Fibroblast of skin of left quadriceps (primary cell): Measurements from ENCODE around the gene BTBD18.

Experiments
- DNase-seq, 2 experiments: peaks; one replicate each; pipeline ENCODE4 v3.0.0-alpha.2; 2013; ENCODE audit warnings: low read depth in 2 of 2

The BTBD18 gene, protein sequence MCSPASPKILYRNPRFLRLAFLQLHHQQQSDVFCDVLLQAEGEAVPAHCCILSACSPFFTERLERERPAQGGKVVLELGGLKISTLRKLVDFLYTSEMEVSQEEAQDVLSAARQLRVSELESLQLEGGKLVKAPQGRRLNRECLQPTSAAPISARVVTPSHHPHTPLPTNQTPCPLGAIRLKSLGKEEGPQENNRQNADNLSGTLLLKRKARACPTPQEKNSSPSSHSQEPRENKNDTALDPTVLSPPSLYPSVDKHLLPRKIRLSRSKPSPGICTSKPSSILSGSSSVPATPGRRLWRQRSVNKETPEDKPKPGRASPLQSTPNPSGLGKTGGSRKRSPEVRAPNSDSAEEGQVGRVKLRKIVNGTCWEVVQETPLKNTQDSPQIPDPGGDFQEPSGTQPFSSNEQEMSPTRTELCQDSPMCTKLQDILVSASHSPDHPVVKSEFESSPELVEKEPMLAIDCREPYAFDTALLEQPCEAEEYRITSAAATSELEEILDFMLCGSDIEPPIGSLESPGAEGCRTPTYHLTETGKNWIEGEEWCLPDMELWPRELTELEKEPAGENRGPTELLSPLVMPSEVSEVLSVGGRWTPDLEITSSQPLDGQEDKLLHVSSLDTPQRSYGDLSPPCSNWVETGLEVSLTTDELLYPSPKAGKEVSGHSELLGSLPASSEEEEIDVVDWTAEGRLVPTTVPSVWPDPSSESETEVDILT

DNA sequence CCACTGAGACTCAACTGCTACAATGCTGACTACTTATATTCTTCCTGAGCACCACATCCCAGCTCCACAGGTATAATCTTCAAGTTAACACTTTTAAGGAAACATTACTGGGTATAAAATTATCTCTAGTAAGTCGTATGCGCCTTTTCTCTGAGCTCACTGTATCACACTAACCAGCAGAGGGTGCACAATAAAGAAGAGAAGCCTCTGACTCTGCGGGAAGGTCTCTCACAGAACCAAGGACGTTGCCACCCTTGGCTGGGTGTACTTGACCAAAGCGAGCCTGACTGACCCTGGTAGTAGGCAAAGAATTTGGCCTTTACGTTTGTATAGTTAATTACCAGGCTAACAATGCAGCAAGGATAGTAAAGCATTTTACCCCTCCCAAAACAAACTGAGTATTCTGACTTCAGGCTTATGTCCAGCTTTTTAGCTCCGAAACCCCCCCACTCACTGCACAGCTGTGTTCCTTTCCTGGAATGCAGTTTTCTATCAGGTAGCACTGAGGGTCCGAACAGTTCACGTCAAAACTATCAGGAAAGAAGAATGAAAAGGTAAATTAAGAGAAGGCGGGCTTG, at the start of gene BTBD18:
TSS of gene BTBD18 (minus strand) at position 144 of the 578 bp plus-strand sequence. CDS start 631 bp downstream, outside the sequence.
- no peak for DNase-seq

DNA sequence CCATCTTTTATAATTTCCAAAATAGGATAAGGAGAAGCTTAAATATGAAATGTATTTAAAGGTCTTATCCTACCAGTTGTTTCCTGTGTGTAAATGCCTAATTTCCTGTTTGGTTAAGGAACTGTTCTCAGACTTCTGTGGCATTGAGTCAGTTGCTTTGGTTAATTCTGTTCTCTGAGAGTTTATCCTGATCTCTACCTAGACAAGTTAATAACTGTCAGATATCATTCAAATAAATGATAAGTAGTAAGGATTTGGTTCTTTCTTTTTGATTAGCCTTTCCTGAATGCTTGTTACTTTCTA, 49.5 kb upstream of the BTBD18 start:
- DNase-seq = no peak

DNA sequence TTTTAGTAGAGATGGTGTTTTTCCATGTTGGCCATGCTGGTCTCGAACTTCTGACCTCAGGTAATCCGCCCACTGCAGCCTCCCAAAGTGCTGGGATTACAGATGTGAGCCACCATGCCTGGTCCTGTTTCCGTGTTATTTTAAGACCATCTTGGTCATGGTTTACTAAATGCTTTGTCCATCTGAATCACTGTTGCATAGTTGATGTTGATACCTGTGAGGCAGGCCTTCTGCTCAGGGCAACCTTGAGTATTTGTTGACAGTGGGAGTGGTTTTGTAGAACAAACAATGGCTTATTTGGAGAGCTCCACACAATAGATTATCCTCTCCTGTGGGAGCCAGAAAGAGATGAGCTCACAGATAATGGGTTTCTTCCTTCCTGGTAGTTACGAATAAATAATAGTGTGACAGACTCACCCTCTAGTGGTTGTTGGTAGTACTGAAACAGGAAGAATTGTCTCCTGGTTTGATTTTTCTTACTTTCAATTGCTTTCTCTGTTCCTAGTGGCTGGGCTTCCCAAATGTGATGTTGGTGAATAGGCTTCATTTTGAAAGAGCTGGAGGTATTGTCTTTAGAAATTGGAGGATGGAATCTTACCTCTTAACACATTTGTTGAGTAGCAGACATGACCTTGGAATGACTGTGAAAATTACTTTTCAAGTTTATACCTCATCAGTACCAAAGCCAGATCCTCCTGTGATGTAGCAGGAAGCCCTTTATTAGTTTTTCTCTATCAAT, 49.0 kb upstream of the BTBD18 start:
- peak; percentile 37 to 49 for DNase-seq

DNA sequence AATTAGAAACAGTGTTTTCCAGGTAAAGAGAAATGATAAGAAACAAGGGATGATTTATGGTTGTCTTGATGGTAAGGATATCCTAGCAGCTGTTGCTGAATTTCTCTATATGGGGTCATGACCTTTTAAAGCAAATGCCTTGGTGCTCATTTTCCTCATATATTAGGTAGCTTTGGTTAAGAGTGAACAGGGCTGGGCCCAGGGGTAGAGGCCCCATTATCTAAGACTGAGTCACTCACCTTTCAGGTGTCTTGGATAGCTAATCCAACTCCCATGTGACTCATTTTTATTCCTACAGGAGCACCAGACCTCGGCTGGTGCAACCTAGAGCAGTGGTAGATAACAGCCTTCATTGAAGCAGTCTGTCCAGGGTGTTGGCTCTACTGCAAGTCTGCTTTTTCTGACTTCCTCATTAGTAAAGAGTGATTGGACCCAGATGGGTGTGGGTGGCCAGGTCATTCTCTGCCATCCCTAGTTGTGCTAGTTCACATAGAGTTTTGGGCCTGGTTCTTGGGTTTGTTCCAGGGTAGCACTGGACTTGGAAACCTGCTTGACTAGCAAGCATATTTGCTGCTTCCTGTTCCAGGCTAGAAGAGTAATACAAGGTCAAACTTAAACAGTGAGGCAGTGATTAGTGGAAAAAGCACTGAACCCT, 47.4 kb upstream of the BTBD18 start:
- no peak for DNase-seq

DNA sequence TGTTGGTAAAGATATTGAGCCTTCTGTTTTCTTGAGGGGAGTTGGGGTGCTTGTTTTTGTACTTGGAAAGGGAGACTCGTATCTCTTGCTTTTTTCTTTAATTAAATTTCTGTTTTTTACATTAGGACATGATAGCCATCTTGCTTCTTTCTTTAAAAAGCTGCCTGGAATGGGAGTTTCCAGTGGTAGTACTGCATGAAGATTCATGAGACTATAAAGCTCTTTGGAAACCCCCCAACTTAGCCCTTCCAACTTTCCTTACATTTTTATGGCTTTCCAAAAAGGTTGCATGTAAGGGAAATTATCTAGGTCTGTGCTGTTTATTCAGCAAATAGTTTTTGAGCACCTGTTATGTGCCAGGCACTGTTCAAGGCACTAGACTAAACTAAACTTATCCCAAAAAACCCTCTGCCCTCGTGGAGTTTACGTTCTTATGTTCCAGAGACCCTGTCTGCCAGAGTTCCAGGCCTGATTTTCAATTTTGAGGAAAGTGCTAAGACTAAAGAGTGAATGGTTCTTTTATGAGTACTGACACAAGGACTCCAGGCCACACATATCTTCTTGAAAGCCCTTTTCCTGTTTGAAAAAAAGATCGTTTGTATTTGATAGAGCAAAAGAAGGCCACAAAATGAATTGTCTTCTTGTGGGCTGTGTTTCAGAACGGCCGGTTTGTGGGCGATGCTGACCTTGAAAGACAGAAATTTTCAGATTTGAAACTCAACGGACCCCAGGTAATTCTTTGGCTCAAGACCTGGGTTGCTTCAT, 41.9 kb upstream of the BTBD18 start:
- DNase-seq = no peak

DNA sequence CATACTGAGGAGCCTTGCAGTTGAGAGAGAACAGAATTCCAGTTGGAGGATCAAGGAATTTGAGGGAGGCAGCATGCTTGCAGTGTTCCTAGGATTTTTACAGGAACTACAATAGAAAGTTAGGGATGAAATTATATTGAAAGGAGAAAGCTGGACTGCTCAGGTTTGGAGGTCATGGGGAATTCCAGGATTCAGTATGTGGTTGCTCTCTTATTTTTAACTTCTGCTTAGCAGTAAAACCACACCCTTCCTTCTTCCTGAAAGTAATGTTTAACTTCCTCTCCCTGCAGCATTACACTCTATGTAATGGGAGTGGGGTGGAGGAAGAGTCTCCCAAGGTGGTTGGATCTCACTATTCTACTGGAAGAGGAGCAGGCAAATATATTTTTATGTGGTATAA, 41.3 kb upstream of the BTBD18 start:
- DNase-seq = no peak

DNA sequence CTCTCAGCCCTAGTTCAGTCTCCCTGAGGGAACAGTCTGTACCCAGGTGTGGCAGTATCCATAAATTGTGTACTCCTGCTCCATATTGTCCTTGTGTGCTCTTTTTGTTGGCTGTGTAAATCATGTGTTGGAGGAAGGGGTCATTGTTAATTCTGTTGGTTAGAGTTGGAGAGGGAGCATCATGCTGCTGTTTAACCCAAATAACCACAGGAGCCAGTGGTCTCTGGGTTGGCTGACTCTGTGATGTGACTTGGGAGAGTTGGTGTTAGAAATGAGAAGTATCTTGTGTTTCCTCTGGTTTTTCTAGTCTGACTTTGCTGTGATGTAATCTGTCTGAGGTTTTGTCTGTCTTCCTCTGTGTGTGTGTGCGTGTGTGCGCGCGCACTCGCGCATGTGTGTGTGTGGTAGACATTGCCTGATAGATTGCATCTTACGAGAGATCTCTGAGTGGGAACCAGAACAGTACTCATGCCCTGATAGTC, 40.5 kb upstream of the BTBD18 start:
- no peak for DNase-seq

DNA sequence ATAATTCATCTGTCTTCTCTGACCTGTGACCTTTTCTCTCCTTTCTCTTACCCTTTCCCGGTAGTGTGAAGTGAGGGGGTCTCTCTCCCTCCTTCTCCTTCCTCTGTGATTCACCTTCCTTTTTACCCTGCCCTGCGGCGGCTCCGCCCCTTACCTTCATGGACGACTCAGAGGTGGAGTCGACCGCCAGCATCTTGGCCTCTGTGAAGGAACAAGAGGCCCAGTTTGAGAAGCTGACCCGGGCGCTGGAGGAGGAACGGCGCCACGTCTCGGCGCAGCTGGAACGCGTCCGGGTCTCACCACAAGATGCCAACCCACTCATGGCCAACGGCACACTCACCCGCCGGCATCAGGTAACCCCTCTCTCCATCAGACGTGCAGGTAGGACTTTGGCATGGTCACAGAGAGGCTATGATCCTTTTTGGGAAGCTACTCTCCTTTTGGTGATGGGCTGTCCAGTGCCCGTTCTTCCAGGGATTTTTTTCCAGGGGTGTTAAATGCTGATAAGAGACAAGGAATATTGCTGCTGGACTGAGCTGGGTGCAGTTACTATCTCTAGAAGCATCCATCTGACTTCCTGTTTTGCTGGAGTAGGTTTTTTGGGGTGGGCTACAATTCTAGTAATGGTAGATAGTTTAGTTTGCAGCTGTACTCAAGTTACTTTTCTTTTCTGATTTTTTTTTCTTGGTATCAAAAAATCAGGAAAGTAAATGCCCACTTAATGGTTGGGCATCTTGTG, 39.9 kb upstream of the BTBD18 start:
- no peak for DNase-seq

DNA sequence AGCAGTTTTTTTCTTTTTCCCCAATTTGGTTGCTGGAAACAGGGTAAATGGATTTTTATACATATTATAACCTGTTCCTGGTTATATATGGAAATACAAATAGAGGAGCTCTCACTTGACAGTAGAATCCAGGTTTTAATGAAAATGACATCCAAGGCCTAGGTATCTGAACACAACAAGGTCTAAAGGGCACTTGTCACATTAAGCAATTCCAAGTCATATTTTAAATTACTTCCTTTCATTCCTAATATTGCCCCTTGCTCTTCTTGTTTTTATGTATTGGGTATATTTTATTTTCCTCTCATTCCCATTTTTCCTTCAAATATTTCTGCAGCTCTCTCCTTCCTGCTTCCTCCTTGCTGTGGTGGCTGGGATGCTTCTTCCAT, 37.1 kb upstream of the BTBD18 start:
- no peak for DNase-seq

DNA sequence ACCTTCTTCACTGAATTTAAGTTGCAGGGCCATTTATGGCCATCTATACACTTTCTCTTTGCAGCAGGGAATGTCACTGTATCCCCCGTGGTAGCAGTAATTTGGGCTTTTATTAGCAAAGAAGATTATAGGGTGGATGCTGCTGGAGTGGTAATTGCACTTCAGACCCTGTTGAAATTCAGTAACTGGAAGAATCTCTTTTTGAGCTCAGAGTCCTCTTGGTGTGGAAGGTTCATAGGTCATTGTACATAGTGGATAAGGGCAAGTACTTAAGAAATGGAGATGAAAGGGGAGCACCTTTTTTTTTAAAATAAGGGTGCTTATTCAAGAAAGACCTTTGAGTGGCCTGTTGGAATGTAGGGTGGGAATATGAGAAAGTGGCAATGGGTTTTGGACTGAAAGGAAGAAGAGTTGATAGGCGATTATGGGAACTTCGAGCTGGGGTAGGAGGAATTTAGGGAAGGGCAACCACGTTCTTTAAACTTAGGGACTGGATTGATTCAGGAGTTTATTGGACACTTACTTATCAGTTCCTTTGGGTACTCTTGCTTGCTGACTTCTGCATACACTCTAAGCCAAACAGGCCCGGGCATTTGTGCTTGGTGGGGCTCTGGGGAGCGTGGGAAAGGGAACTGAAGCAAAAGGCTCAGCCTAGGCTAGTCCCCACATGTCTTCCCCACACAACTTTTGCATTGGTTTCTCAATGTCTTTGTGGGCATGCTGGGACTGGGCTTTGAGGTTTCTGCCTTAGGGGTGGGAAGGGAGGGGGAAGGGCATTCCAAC, 36.5 kb upstream of the BTBD18 start:
- no peak for DNase-seq

DNA sequence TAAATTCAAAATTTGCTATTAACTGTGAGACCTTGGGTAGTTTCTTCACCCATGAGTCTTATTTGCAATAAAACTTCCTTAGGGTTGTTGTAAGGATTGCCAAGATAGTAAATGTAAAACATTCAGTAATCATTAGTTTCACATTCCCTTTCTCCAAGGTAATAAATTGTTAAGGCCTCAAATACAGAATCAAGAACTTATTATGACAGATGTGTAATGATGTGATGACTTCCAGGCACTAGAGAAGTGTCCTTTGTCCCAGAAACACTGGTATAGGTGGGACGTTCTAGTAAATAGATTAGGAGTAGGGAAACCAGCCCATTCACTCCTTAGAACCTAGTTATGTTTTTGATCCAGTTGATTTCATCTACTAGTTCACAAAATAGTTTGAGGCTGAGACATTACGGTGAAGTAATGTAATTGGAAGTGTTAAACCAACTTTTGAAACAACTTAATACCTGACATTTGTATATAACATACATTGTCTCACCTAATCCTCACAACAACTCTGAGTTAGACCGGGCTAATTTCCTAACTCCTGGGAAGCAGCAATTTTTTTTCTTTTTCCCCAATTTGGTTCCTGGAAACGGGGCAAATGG, 35.5 kb upstream of the BTBD18 start:
- DNase-seq = no peak

DNA sequence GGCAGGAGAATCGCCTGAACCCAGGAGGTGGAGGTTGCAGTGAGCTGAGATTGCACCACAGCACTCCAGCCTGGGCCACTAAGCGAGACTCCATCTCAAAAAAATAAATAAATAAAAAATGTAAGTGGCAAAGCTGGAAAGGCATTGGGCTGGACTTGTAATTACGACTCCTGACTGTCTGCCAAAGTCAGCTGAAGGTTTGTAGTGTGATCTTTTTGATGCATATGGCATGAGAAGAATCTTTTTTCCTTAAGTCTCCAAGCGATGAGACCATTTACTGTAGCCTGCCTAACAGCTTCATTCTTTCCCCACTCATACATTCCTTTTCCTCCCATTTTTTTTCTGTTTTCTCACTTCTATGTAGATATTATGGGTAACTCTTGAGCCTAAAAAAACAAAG, 34.8 kb upstream of the BTBD18 start:
- DNase-seq = no peak

DNA sequence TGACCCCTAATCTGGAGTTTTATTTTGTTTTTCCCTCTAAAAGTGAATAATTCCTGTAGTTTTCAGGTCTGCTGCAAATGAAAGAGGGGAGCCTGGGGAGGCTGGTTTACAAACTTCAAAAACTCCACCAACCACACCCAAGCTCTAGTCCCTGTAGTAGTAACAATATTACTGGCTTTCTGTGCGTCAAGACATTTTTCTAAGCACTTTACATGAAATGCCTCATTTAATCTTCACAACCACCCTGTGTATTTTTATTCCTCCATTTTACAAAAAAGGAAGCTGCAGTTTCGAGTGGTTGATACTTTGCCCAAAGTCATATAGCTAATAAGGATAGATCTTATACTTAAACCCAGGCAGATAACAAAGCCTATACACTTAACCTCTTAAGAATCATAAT, 33.5 kb upstream of the BTBD18 start:
- DNase-seq = no peak

DNA sequence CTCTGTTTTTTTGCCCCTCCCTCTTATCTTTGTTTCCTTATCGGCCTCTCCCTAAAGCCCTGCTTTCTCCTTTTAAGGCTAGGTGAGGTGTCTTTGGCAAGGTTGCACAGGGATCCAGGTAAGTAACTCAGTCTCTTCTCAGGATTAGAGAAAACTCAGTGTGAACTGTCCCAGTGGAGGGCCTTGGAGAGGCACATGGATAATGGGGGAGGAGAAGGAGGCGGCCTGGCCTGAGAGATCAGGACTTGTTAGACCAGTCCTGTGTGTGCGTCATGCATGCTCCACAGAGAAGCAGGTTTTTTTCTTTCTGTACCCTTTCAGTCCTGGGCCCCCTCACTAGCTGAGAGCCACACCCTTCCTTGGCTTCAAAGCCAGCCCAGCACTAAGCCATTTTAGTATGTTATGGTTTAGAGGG, 29.9 kb upstream of the BTBD18 start:
- no peak for DNase-seq

DNA sequence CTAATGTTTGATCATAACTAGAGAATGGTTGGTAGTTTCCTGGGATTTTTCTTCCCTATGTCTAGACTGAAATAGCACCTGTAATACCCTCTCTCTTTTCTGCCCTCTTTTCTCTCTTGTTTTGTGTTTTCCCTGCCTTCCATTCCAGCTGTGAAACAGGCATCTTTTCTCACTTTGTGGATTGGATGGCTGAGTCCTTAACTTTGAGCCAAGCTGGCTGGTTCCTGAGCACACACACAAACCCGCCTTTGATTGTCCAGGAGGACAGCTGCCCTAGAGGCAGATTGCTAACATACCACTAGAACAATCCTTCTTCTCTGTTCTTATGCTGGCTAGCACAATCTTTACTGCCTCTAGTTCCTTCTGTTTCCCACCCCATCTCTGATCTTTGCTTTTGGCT, 27.7 kb upstream of the BTBD18 start:
- DNase-seq = no peak

DNA sequence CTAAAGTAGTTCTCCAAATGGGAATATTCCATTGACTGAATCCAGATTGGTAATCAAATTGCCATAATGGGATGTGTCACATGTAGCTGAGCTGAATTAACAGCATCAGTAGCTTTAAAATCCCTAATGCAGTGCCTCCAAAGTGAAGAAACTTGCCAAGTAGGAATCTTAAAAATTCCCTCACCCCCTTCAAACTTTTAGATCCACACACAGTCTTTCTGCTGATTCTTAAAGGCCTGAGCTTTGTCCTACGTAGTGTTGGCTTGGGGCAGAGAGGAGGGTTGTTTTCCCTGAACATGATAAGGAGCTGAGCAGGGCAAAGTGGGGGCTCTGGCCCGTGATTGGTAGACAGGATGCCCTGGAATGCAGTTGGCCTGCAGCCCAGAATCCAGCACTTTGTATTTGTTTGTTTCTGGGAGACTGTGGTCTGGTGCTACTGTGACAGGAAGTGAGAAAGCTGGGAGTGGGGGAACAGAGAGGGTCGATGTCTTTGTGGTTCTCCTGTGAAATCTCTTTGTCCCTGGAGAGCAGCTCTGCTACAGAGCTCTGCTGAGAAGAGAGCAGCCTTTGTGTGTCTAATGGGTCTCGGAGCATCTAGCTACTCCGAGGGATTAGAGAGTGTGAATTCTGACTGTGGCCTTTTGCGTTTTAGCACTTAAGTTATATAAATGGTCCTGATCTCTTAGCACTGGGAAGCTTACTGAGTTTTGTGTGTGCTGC, 26.9 kb upstream of the BTBD18 start:
- DNase-seq = peak; percentile 98

DNA sequence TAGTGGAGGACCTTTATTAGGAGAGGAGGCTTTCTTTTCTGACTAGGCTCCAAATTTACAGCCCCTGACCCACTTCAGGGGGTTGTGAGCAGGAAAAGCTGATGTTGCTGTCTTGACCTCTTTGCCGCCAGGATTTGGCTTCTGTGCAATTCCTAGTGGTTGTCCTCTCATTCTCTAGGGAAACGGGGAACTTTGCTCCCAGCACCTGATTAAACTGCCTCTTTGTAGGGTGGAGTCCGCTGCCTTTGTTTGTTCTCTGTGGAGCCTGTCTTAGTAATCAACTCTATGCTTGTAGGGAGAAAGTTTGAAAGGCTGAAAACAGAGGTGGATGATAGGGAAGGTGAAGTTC, 26.3 kb upstream of the BTBD18 start:
- no peak for DNase-seq

DNA sequence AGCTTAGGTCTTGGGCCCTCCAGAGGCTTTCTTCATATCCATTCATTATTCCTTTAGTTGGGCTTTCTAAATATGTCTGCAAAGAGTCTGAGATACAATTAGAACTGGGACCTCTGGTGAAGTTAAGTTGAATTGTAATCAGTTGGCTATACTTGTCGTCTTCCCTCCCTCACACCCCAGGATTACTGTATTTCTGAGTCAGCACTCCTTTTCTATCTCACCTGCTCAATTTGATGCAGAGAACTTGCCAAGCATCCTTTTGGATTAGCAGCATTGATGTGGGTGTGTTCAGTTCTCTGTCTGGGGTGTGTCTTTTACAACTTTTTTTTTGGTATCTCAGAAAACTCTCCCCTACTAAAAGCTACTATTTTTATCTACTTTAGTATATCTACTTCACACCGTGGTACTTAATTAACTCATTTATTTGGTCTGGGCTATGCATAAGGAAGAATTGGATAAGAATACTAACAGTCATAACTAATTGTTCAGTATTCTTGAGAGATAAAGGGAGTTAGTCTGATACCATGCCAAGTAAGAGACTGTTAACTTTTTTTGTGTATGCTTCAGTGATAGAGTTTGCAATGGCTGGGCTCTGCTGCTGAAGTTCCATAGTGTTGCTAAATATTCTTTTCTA, 25.1 kb upstream of the BTBD18 start:
- DNase-seq = no peak
